ENCODE data around the gene MALRD1. TPM values are rescaled to one million over a fixed set of nuclear protein-coding genes. Genes with fewer than 3 reads are reported as not detected.

The MALRD1 gene
- total and polyA plus RNA-seq, 5 donors = 0.58 to 2.7 (median 2.0) TPM

GRCh38 chr10:19576576-19576975 is 528.0 kb downstream of the MALRD1 start:
- 73% methylated on average over 3 of the region's 3 CpGs for WGBS
- H3K4me1 ChIP-seq (ENCODE audit: control insufficient read depth, insufficient read depth, low read length) = no peaks in the 10 kb centered on the region
- no peak for ATAC-seq

GRCh38 chr10:19577381-19577780 is 528.8 kb downstream of the MALRD1 start:
- H3K27me3 ChIP-seq (ENCODE audit: control insufficient read depth, insufficient read depth) = no peaks in the 10 kb centered on the region
- no peak overlapping the region for H3K27ac ChIP-seq (ENCODE audit: low read length)
- H3K9me3 ChIP-seq (ENCODE audit: control insufficient read depth, low read length) = no peaks in the 10 kb centered on the region
- 65% methylated on average over 2 of the region's 2 CpGs for WGBS
- no peak overlapping the region for H3K4me3 ChIP-seq (ENCODE audit: low read length)
- ATAC-seq = no peak
- H3K4me1 ChIP-seq (ENCODE audit: control insufficient read depth, insufficient read depth, low read length) = no peaks in the 10 kb centered on the region
- no peak for DNase-seq
- intact Hi-C loops (cut with DNase I) = no loop called here

More at GRCh38 chr10:19576576-19576975, 528.0 kb downstream of the MALRD1 start:
- Histone ChIP-seq H3K4me3 (ENCODE audit: low read length) (no peak overlapping the region), H3K27me3 (ENCODE audit: control insufficient read depth, insufficient read depth) (no peaks in the 10 kb centered on the region), H3K27ac (ENCODE audit: low read length) (no peak overlapping the region), H3K9me3 (ENCODE audit: control insufficient read depth, low read length) (no peaks in the 10 kb centered on the region)
- DNase-seq = no peak
- intact Hi-C loops (cut with DNase I) = no loop called here

GRCh38 chr10:19577807-19578206 is 529.2 kb downstream of the MALRD1 start:
- intact Hi-C loops (cut with DNase I) = no loop called here
- Histone ChIP-seq H3K9me3 (ENCODE audit: control insufficient read depth, low read length) (no peaks in the 10 kb centered on the region), H3K4me1 (ENCODE audit: control insufficient read depth, insufficient read depth, low read length) (no peaks in the 10 kb centered on the region), H3K27me3 (ENCODE audit: control insufficient read depth, insufficient read depth) (no peaks in the 10 kb centered on the region), H3K27ac (ENCODE audit: low read length) (no peak overlapping the region), H3K4me3 (ENCODE audit: low read length) (no peak overlapping the region)
- 27% methylated on average over 1 of the region's 1 CpG for WGBS
- peak in 1 of 2 donors; percentile 72 for ATAC-seq
- no peak for DNase-seq

- intact Hi-C loops (cut with DNase I) = no loop called here
- 87% methylated on average over 6 of the region's 6 CpGs for WGBS
- no peak for DNase-seq
- Histone ChIP-seq H3K27ac (ENCODE audit: low read length) (no peak overlapping the region), H3K4me1 (ENCODE audit: control insufficient read depth, insufficient read depth, low read length) (no peaks in the 10 kb centered on the region), H3K27me3 (ENCODE audit: control insufficient read depth, insufficient read depth) (no peaks in the 10 kb centered on the region), H3K9me3 (ENCODE audit: control insufficient read depth, low read length) (no peaks in the 10 kb centered on the region), H3K4me3 (ENCODE audit: low read length) (no peak overlapping the region)
- ATAC-seq = no peak
Measured at GRCh38 chr10:19578571-19578970, 530.0 kb downstream of the MALRD1 start.

GRCh38 chr10:19579761-19580545 is 531.4 kb downstream of the MALRD1 start:
- intact Hi-C loops (cut with DNase I) = no loop called here
- 78% methylated on average over 7 of the region's 7 CpGs for WGBS
- DNase-seq (no peak), ATAC-seq (no peak)
- Histone ChIP-seq H3K27me3 (ENCODE audit: control insufficient read depth, insufficient read depth) (no peaks in the 10 kb centered on the region), H3K27ac (ENCODE audit: low read length) (no peak overlapping the region), H3K9me3 (ENCODE audit: control insufficient read depth, low read length) (no peaks in the 10 kb centered on the region), H3K4me3 (ENCODE audit: low read length) (no peak overlapping the region), H3K4me1 (ENCODE audit: control insufficient read depth, insufficient read depth, low read length) (no peaks in the 10 kb centered on the region)

- 88% methylated on average over 1 of the region's 1 CpG for WGBS
- DNase-seq = no peak
- ATAC-seq = no peak
- H3K4me3 ChIP-seq (ENCODE audit: low read length) = no peak overlapping the region
- H3K4me1 ChIP-seq (ENCODE audit: control insufficient read depth, insufficient read depth, low read length) = no peaks in the 10 kb centered on the region
- H3K27ac ChIP-seq (ENCODE audit: low read length) = no peak overlapping the region
- intact Hi-C loops (cut with DNase I) = no loop called here
- H3K27me3 ChIP-seq (ENCODE audit: control insufficient read depth, insufficient read depth) = no peaks in the 10 kb centered on the region
- H3K9me3 ChIP-seq (ENCODE audit: control insufficient read depth, low read length) = no peaks in the 10 kb centered on the region
Measured at GRCh38 chr10:19580691-19581090, 532.1 kb downstream of the MALRD1 start.

- Histone ChIP-seq H3K27ac (ENCODE audit: low read length) (no peak overlapping the region), H3K27me3 (ENCODE audit: control insufficient read depth, insufficient read depth) (no peaks in the 10 kb centered on the region), H3K4me1 (ENCODE audit: control insufficient read depth, insufficient read depth, low read length) (no peaks in the 10 kb centered on the region), H3K9me3 (ENCODE audit: control insufficient read depth, low read length) (no peaks in the 10 kb centered on the region), H3K4me3 (ENCODE audit: low read length) (no peak overlapping the region)
- intact Hi-C loops (cut with DNase I) = no loop called here
- DNase-seq (no peak), ATAC-seq (no peak)
- 65% methylated on average over 8 of the region's 8 CpGs for WGBS
Measured at GRCh38 chr10:19588608-19589007, 540.0 kb downstream of the MALRD1 start.

- intact Hi-C loops (cut with DNase I) = no loop called here
- DNase-seq (peak in 1 of 3 donors; percentile 29), ATAC-seq (no peak)
- H3K9me3 ChIP-seq (ENCODE audit: control insufficient read depth, low read length) = no peaks in the 10 kb centered on the region
- no peak overlapping the region for H3K27ac ChIP-seq (ENCODE audit: low read length)
- no peak overlapping the region for H3K4me3 ChIP-seq (ENCODE audit: low read length)
- no peaks in the 10 kb centered on the region for H3K4me1 ChIP-seq (ENCODE audit: control insufficient read depth, insufficient read depth, low read length)
- no peaks in the 10 kb centered on the region for H3K27me3 ChIP-seq (ENCODE audit: control insufficient read depth, insufficient read depth)
- 94% methylated on average over 5 of the region's 5 CpGs for WGBS
Measured at GRCh38 chr10:19592276-19592675, 543.7 kb downstream of the MALRD1 start.

GRCh38 chr10:19595212-19595845 is 546.7 kb downstream of the MALRD1 start:
- Histone ChIP-seq H3K27ac (ENCODE audit: low read length) (no peak overlapping the region), H3K4me3 (ENCODE audit: low read length) (no peak overlapping the region), H3K9me3 (ENCODE audit: control insufficient read depth, low read length) (no peaks in the 10 kb centered on the region), H3K4me1 (ENCODE audit: control insufficient read depth, insufficient read depth, low read length) (no peaks in the 10 kb centered on the region), H3K27me3 (ENCODE audit: control insufficient read depth, insufficient read depth) (no peaks in the 10 kb centered on the region)
- WGBS = 80% methylated on average over 9 of the region's 9 CpGs
- no peak for DNase-seq
- intact Hi-C loops (cut with DNase I) = no loop called here
- no peak for ATAC-seq

- H3K4me3 ChIP-seq (ENCODE audit: low read length) = no peak overlapping the region
- no peak overlapping the region for H3K27ac ChIP-seq (ENCODE audit: low read length)
- no peak for DNase-seq
- intact Hi-C loops (cut with DNase I) = no loop called here
- no peaks in the 10 kb centered on the region for H3K27me3 ChIP-seq (ENCODE audit: control insufficient read depth, insufficient read depth)
- H3K9me3 ChIP-seq (ENCODE audit: control insufficient read depth, low read length) = no peaks in the 10 kb centered on the region
- 93% methylated on average over 2 of the region's 2 CpGs for WGBS
- ATAC-seq = no peak
- H3K4me1 ChIP-seq (ENCODE audit: control insufficient read depth, insufficient read depth, low read length) = no peaks in the 10 kb centered on the region
Measured at GRCh38 chr10:19605806-19606205, 557.2 kb downstream of the MALRD1 start.

- H3K27me3 ChIP-seq (ENCODE audit: control insufficient read depth, insufficient read depth) = no peaks in the 10 kb centered on the region
- 79% methylated on average over 4 of the region's 4 CpGs for WGBS
- no peak overlapping the region for H3K4me3 ChIP-seq (ENCODE audit: low read length)
- no peak overlapping the region for H3K27ac ChIP-seq (ENCODE audit: low read length)
- H3K9me3 ChIP-seq (ENCODE audit: control insufficient read depth, low read length) = no peaks in the 10 kb centered on the region
- H3K4me1 ChIP-seq (ENCODE audit: control insufficient read depth, insufficient read depth, low read length) = no peaks in the 10 kb centered on the region
- DNase-seq (no peak), ATAC-seq (no peak)
- intact Hi-C loops (cut with DNase I) = no loop called here
Measured at GRCh38 chr10:19606968-19607367, 558.4 kb downstream of the MALRD1 start.
